ENCODE data around the gene PPP4C.

Gene PPP4C

GRCh38 chr16:30091474-30092372, 15.9 kb downstream of the PPP4C start, which contains the start of gene TBX6:
Gene TBX6, minus strand, starts transcription at chr16:30091924. Its CDS starts 731 bp downstream, at chr16:30091193.
- Mint-ChIP-seq H3K27ac (peak within 1 kb of the TSS; percentile 89), H3K9me3 (no peaks in the 10 kb centered on the region), H3K27me3 (no peaks in the 10 kb centered on the region), H3K4me3 (peak within 1 kb of the TSS; percentile 88), H3K36me3 (peaks cover 11% of the 10 kb centered on the region), H3K4me1 (peaks cover 32% of the 10 kb centered on the region)
- ATAC-seq (ENCODE audit: low read depth) (peak; percentile 72), DNase-seq (ENCODE audit: low spot score in 2 of 2) (peak; percentile 92 to 94)

GRCh38 chr16:30092373-30093010, 16.7 kb downstream of the PPP4C start:
- ATAC-seq (ENCODE audit: low read depth) = peak; percentile 67
- H3K27me3 Mint-ChIP-seq = no peaks in the 10 kb centered on the region
- H3K9me3 Mint-ChIP-seq = peaks cover under 1% of the 10 kb centered on the region
- H3K4me3 Mint-ChIP-seq = peak overlapping the region; percentile 88
- peaks cover 11% of the 10 kb centered on the region for H3K36me3 Mint-ChIP-seq
- peak overlapping the region; percentile 89 for H3K27ac Mint-ChIP-seq
- H3K4me1 Mint-ChIP-seq = peaks cover 27% of the 10 kb centered on the region
- DNase-seq (ENCODE audit: low spot score in 2 of 2) = peak; percentile 80 to 84

- no peaks in the 10 kb centered on the region for H3K27me3 Mint-ChIP-seq
- ATAC-seq (ENCODE audit: low read depth) (no peak), DNase-seq (ENCODE audit: low spot score in 2 of 2) (no peak)
- H3K4me3 Mint-ChIP-seq = peak overlapping the region; percentile 95
- peak overlapping the region; percentile 94 for H3K27ac Mint-ChIP-seq
- peaks cover 5% of the 10 kb centered on the region for H3K9me3 Mint-ChIP-seq
- peaks cover 21% of the 10 kb centered on the region for H3K36me3 Mint-ChIP-seq
- H3K4me1 Mint-ChIP-seq = peaks cover 24% of the 10 kb centered on the region
Measured at GRCh38 chr16:30094541-30095165, 18.9 kb downstream of the PPP4C start.

- ATAC-seq (ENCODE audit: low read depth) (no peak), DNase-seq (ENCODE audit: low spot score in 2 of 2) (peak in 1 of 2 donors; percentile 40)
- Mint-ChIP-seq H3K4me3 (peak overlapping the region; percentile 95), H3K27me3 (no peaks in the 10 kb centered on the region), H3K36me3 (peaks cover 21% of the 10 kb centered on the region), H3K4me1 (peaks cover 21% of the 10 kb centered on the region), H3K27ac (peak overlapping the region; percentile 94), H3K9me3 (peaks cover 5% of the 10 kb centered on the region)
Measured at GRCh38 chr16:30095166-30096078, 19.6 kb downstream of the PPP4C start.

- H3K36me3 Mint-ChIP-seq = peaks cover 21% of the 10 kb centered on the region
- H3K9me3 Mint-ChIP-seq = peaks cover 5% of the 10 kb centered on the region
- H3K4me1 Mint-ChIP-seq = peaks cover 21% of the 10 kb centered on the region
- H3K27ac Mint-ChIP-seq = peak within 1 kb of the TSS; percentile 94
- DNase-seq (ENCODE audit: low spot score in 2 of 2) (peak; percentile 84 to 88), ATAC-seq (ENCODE audit: low read depth) (peak; percentile 48)
- no peaks in the 10 kb centered on the region for H3K27me3 Mint-ChIP-seq
- H3K4me3 Mint-ChIP-seq = peak within 1 kb of the TSS; percentile 95
Measured at GRCh38 chr16:30096105-30096861, 20.5 kb downstream of the PPP4C start, which contains the start of gene YPEL3. Gene YPEL3, minus strand, starts transcription at chr16:30096213. Its CDS starts 731 bp downstream, at chr16:30095482.

GRCh38 chr16:30096862-30097563, 21.2 kb downstream of the PPP4C start:
- ATAC-seq (ENCODE audit: low read depth) (no peak), DNase-seq (ENCODE audit: low spot score in 2 of 2) (peak in 1 of 2 donors; percentile 34)
- Mint-ChIP-seq H3K4me1 (peaks cover 21% of the 10 kb centered on the region), H3K9me3 (peaks cover 5% of the 10 kb centered on the region), H3K36me3 (peaks cover 21% of the 10 kb centered on the region), H3K27me3 (no peaks in the 10 kb centered on the region), H3K4me3 (peak overlapping the region; percentile 78), H3K27ac (peak overlapping the region; percentile 91)

GRCh38 chr16:30104090-30104489, 28.3 kb downstream of the PPP4C start:
- ATAC-seq (ENCODE audit: low read depth) (no peak), DNase-seq (ENCODE audit: low spot score in 2 of 2) (no peak)
- Mint-ChIP-seq H3K9me3 (no peaks in the 10 kb centered on the region), H3K27ac (no peak overlapping the region), H3K36me3 (peaks cover 20% of the 10 kb centered on the region), H3K4me1 (no peaks in the 10 kb centered on the region), H3K27me3 (no peaks in the 10 kb centered on the region), H3K4me3 (no peak overlapping the region)

- no peak for DNase-seq (ENCODE audit: low spot score in 2 of 2)
- ATAC-seq (ENCODE audit: low read depth) = no peak
- no peaks in the 10 kb centered on the region for H3K4me1 Mint-ChIP-seq
- no peak overlapping the region for H3K27ac Mint-ChIP-seq
- no peaks in the 10 kb centered on the region for H3K27me3 Mint-ChIP-seq
- H3K4me3 Mint-ChIP-seq = no peak overlapping the region
- no peaks in the 10 kb centered on the region for H3K9me3 Mint-ChIP-seq
- H3K36me3 Mint-ChIP-seq = peaks cover 20% of the 10 kb centered on the region
Measured at GRCh38 chr16:30104492-30104891, 28.7 kb downstream of the PPP4C start.

- H3K4me3 Mint-ChIP-seq = no peak overlapping the region
- ATAC-seq (ENCODE audit: low read depth) (no peak), DNase-seq (ENCODE audit: low spot score in 2 of 2) (no peak)
- no peaks in the 10 kb centered on the region for H3K27me3 Mint-ChIP-seq
- no peak overlapping the region for H3K27ac Mint-ChIP-seq
- H3K36me3 Mint-ChIP-seq = peaks cover 25% of the 10 kb centered on the region
- no peaks in the 10 kb centered on the region for H3K9me3 Mint-ChIP-seq
- peaks cover 6% of the 10 kb centered on the region for H3K4me1 Mint-ChIP-seq
Measured at GRCh38 chr16:30108059-30108850, 32.5 kb downstream of the PPP4C start.

GRCh38 chr16:30110661-30111060, 34.9 kb downstream of the PPP4C start:
- no peak overlapping the region for H3K4me3 Mint-ChIP-seq
- peaks cover 12% of the 10 kb centered on the region for H3K36me3 Mint-ChIP-seq
- no peaks in the 10 kb centered on the region for H3K9me3 Mint-ChIP-seq
- H3K27ac Mint-ChIP-seq = no peak overlapping the region
- DNase-seq (ENCODE audit: low spot score in 2 of 2) (no peak), ATAC-seq (ENCODE audit: low read depth) (no peak)
- H3K27me3 Mint-ChIP-seq = no peaks in the 10 kb centered on the region
- H3K4me1 Mint-ChIP-seq = peaks cover 12% of the 10 kb centered on the region

GRCh38 chr16:30112197-30113030, 36.6 kb downstream of the PPP4C start:
- ATAC-seq (ENCODE audit: low read depth) (peak; percentile 45), DNase-seq (ENCODE audit: low spot score in 2 of 2) (peak in 1 of 2 donors; percentile 26)
- H3K4me3 Mint-ChIP-seq = no peak overlapping the region
- no peaks in the 10 kb centered on the region for H3K27me3 Mint-ChIP-seq
- peaks cover 7% of the 10 kb centered on the region for H3K36me3 Mint-ChIP-seq
- no peaks in the 10 kb centered on the region for H3K9me3 Mint-ChIP-seq
- H3K4me1 Mint-ChIP-seq = peaks cover 12% of the 10 kb centered on the region
- no peak overlapping the region for H3K27ac Mint-ChIP-seq
